Measurements from ENCODE around the gene FUBP1. TPM values are rescaled to one million over a fixed set of nuclear protein-coding genes. Genes with fewer than 3 reads are reported as not detected.
A peak's percentile ranks its signal among the peaks of the same experiment; 100 is the strongest.

Gene FUBP1
- polyA plus RNA-seq, 1 of the 3 experiments (the other 2 are of a cell fraction) = 64.1 TPM

- TF ChIP-seq USF2 (IDR thresholded peaks at IDR 0.05; ENCODE audit: borderline replicate concordance, low read depth, low read length) = no peak
- TF ChIP-seq IRF3 (IDR thresholded peaks at IDR 0.05; ENCODE audit: low read depth, low read length) = no peak
- TF ChIP-seq FOXM1 (IDR thresholded peaks at IDR 0.05; ENCODE audit: low read depth) = no peak
- TF ChIP-seq FOSL2 (IDR thresholded peaks at IDR 0.05; ENCODE audit: borderline replicate concordance, low read depth) = no peak
- TF ChIP-seq PBX3 (IDR thresholded peaks at IDR 0.05) = no peak
- CTCF ChIA-PET = interaction anchor here (1.8 to 2.8 kb wide), 2 partner anchors 25 to 109 kb away, joined by 12 to 16 read pairs; no protein-coding TSS in a partner anchor
- H3K4me2 ChIP-seq = peak overlapping the region; percentile 71
- H4K20me1 ChIP-seq (ENCODE audit: insufficient read depth) = no peaks in the 10 kb centered on the region; the same call in 1 of the 2 replicates
- no peak for DNase-seq
- H3K4me3 ChIP-seq (ENCODE audit: low read depth in 2 of 2, low read length in 1 of 2) = peak overlapping the region; percentile 62 to 70
- H3K36me3 ChIP-seq (replicated peaks in 1 of 2; ENCODE audit: control insufficient read depth in 1 of 2, insufficient read depth in 2 of 2, low read length in 1 of 2) = peaks cover 0 to 13% of the 10 kb centered on the region in 2 experiments
- peaks cover 71% of the 10 kb centered on the region for H3K79me2 ChIP-seq (ENCODE audit: insufficient read depth)
- H3K9me2 ChIP-seq = no peaks in the 10 kb centered on the region
- H2AFZ ChIP-seq (ENCODE audit: low read depth) = no peak overlapping the region
- POLR2A ChIA-PET = interaction anchor here (0.8 to 2.5 kb wide), 7 partner anchors 10 to 225 kb away, joined by 3 to 26 read pairs (median 6); partner anchors contain the start of gene FUBP1
- peak overlapping the region; percentile 96 for H3K9ac ChIP-seq
- peaks cover 6 to 8% of the 10 kb centered on the region in 2 experiments; a peak in 2 of 4 replicates for H3K4me1 ChIP-seq (ENCODE audit: control insufficient read depth in 1 of 2, insufficient read depth in 2 of 2, low read depth in 1 of 2, low read length in 1 of 2)
- WGBS (ENCODE audit: low lambda C conversion rate) = 3% methylated on average over 1 of the region's 1 CpG
- H3K27ac ChIP-seq (ENCODE audit: low read depth in 2 of 2, low read length in 1 of 2) = peak overlapping the region; percentile 90 to 95
- peaks cover 43% of the 10 kb centered on the region for H3F3A ChIP-seq (replicated peaks; ENCODE audit: insufficient read depth)
- no peaks in the 10 kb centered on the region for H3K9me3 ChIP-seq
- no peaks in the 10 kb centered on the region for H3K27me3 ChIP-seq (ENCODE audit: insufficient read depth)
Measured at GRCh38 chr1:78005448-78005722, 26.5 kb upstream of the FUBP1 start.

- 2% methylated on average over 12 of the region's 12 CpGs for WGBS (ENCODE audit: low lambda C conversion rate)
- Histone ChIP-seq H3K27me3 (ENCODE audit: insufficient read depth) (no peaks in the 10 kb centered on the region), H3K4me3 (ENCODE audit: low read depth in 2 of 2, low read length in 1 of 2) (peak within 1 kb of the TSS; percentile 62 to 70), H3K9ac (peak within 1 kb of the TSS; percentile 96), H3K79me2 (ENCODE audit: insufficient read depth) (peaks cover 66% of the 10 kb centered on the region), H2AFZ (ENCODE audit: low read depth) (peak within 1 kb of the TSS; percentile 75; the same call in 1 of the 2 replicates), H3K27ac (ENCODE audit: low read depth in 2 of 2, low read length in 1 of 2) (peak within 1 kb of the TSS; percentile 90 to 95), H3K36me3 (replicated peaks in 1 of 2; ENCODE audit: control insufficient read depth in 1 of 2, insufficient read depth in 2 of 2, low read length in 1 of 2) (peaks cover 0 to 11% of the 10 kb centered on the region in 2 experiments), H3K9me3 (no peaks in the 10 kb centered on the region), H3K4me1 (ENCODE audit: control insufficient read depth in 1 of 2, insufficient read depth in 2 of 2, low read depth in 1 of 2, low read length in 1 of 2) (peaks cover 6 to 8% of the 10 kb centered on the region in 2 experiments; a peak in 2 of 4 replicates), H3K9me2 (no peaks in the 10 kb centered on the region), H4K20me1 (ENCODE audit: insufficient read depth) (no peaks in the 10 kb centered on the region; the same call in 1 of the 2 replicates), H3F3A (replicated peaks; ENCODE audit: insufficient read depth) (peaks cover 40% of the 10 kb centered on the region), H3K4me2 (peak within 1 kb of the TSS; percentile 71)
- ChIA-PET POLR2A (interaction anchor here (0.8 to 2.5 kb wide), 7 partner anchors 9 to 225 kb away, joined by 3 to 26 read pairs (median 6); partner anchors contain the start of gene FUBP1), CTCF (interaction anchor here (1.4 to 2.8 kb wide), 3 partner anchors 24 to 602 kb away, joined by 3 to 16 read pairs (median 12); no protein-coding TSS in a partner anchor)
- TF ChIP-seq YY1 (IDR thresholded peaks at IDR 0.05; ENCODE audit: low read depth) = no peak; the same call in 1 of the 2 replicates
- TF ChIP-seq REST (IDR thresholded peaks at IDR 0.05; ENCODE audit: low read depth, low read length) = no peak
- TF ChIP-seq TAF1 (IDR thresholded peaks at IDR 0.05; ENCODE audit: borderline replicate concordance, low read depth, low read length) = peak; percentile 75
- TF ChIP-seq EP300 (IDR thresholded peaks at IDR 0.05; ENCODE audit: borderline replicate concordance in 1 of 2, low read depth in 1 of 2, low read length in 1 of 2) = peak in 1 of 2 experiments; percentile 32; a peak in 1 of 4 replicates
- peak; percentile 83 for TF ChIP-seq SIN3A (IDR thresholded peaks at IDR 0.05; ENCODE audit: borderline replicate concordance, low read depth, low read length)
- peak; percentile 8; the same call in 1 of the 2 replicates for TF ChIP-seq TCF12 (IDR thresholded peaks at IDR 0.05)
- TF ChIP-seq MAX (IDR thresholded peaks at IDR 0.05; ENCODE audit: low read depth) = 0 out of 2 replicates have a peak, but pooled peaks have one; percentile 13
- TF ChIP-seq MXI1 (IDR thresholded peaks at IDR 0.05; ENCODE audit: low read depth, low read length) = peak; percentile 47
- TF ChIP-seq POLR2AphosphoS5 (IDR thresholded peaks at IDR 0.05; ENCODE audit: low read depth, low read length) = peak; percentile 66; the same call in 1 of the 2 replicates
- TF ChIP-seq RFX5 (IDR thresholded peaks at IDR 0.05; ENCODE audit: low read length) = 0 out of 2 replicates have a peak, but pooled peaks have one; percentile 50
- DNase-seq = peak; percentile 61
Measured at GRCh38 chr1:78004719-78005447, 26.0 kb upstream of the FUBP1 start, which contains the start of gene DNAJB4. Gene DNAJB4, plus strand, starts transcription at chr1:78004939. Its CDS starts 172 bp downstream, at chr1:78005111.
